Muscle of leg (tissue), 11 donors: ENCODE measurements around the gene HIF3A. TPM values are rescaled to one million over a fixed set of nuclear protein-coding genes. Genes with fewer than 3 reads are reported as not detected.

Experiments
- DNase-seq: peaks from one replicate; pipeline ENCODE4 v3.0.0; 2013
- H3K27ac ChIP-seq: one replicate; pipeline ENCODE4 v1.5.1; 2013; ENCODE audit warnings: mild to moderate bottlenecking, low read length, control low read depth
- H3K27me3 ChIP-seq: one replicate; pipeline ENCODE4 v1.6.1; 2013; ENCODE audit warnings: low read length; ENCODE audit not compliant: control insufficient read depth, insufficient read depth
- H3K36me3 ChIP-seq: one replicate; pipeline ENCODE4 v1.6.1; 2013; ENCODE audit warnings: low read length; ENCODE audit not compliant: control insufficient read depth, insufficient read depth
- H3K4me1 ChIP-seq: one replicate; pipeline ENCODE4 v1.6.1; 2013; ENCODE audit warnings: low read length; ENCODE audit not compliant: control insufficient read depth, insufficient read depth
- H3K4me3 ChIP-seq: one replicate; pipeline ENCODE4 v1.5.1; 2013; ENCODE audit warnings: low read length, control low read depth
- H3K9me3 ChIP-seq: replicated peaks from 2 replicates; pipeline ENCODE4 v1.6.1; 2013; ENCODE audit warnings: low read depth, low read length; ENCODE audit not compliant: control insufficient read depth
- WGBS: methylation state at CpG from one replicate; pipeline ENCODE4 v1.1.5; 2013; ENCODE audit warnings: missing lambda C conversion rate; ENCODE audit not compliant: insufficient coverage; 5-methylcytosine and 5-hydroxymethylcytosine counted together
- polyA plus RNA-seq, 8 donors: library from polyadenylated mRNA; unstranded; fragments of 120-200 nt; gene quantifications; one replicate each; pipeline versions ENCODE4 v1.2.1 to v1.2.3, GENCODE V29; 2013; ENCODE audit warnings: inconsistent platforms in 1 of 8, low replicate concordance in 1 of 8; ENCODE audit not compliant: insufficient read length in 8 of 8, insufficient read depth in 1 of 8
- total RNA-seq: library from RNA; stranded (reverse); fragments of 120-200 nt; gene quantifications from one replicate; pipeline ENCODE4 v1.2.4, GENCODE V29; 2013

HIF3A gene
- total and polyA plus RNA-seq, 9 donors = 93.6 to 312 (median 195) TPM

DNA sequence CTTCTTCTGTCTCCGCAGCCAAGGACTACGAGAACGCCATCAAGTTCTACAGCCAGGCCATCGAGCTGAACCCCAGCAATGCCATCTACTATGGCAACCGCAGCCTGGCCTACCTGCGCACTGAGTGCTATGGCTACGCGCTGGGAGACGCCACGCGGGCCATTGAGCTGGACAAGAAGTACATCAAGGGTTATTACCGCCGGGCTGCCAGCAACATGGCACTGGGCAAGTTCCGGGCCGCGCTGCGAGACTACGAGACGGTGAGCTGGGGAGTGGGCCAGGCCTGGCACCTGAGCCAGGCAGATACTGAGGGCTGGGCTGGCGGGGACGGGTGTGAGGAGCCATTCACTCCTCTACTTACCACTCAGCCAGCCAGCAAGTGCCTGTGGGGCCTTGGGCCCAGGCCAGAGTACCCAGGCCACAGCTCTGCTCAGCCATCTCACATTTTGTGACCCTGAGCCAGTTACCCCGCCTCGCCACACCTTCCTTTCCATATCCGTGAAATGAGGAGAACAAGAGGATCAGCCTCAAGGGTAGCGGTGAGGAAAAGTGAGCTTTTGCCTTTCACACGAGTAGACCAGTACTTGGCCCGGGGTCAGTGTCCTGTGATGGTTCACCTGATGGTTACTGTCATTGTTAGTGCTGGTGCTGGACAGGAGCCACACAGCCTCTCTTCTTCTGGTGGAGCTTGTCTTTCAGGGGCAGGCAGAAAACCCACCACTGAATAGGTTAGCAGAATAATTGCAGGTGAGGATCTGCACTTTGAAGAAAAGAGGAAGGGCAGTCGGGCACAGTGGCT is 57.1 kb downstream of the HIF3A start:
- Histone ChIP-seq H3K4me1 (peaks cover 42% of the 10 kb centered on the region), H3K36me3 (peaks cover 55% of the 10 kb centered on the region)
- 90% methylated on average over 21 of the region's 28 CpGs for WGBS

DNA sequence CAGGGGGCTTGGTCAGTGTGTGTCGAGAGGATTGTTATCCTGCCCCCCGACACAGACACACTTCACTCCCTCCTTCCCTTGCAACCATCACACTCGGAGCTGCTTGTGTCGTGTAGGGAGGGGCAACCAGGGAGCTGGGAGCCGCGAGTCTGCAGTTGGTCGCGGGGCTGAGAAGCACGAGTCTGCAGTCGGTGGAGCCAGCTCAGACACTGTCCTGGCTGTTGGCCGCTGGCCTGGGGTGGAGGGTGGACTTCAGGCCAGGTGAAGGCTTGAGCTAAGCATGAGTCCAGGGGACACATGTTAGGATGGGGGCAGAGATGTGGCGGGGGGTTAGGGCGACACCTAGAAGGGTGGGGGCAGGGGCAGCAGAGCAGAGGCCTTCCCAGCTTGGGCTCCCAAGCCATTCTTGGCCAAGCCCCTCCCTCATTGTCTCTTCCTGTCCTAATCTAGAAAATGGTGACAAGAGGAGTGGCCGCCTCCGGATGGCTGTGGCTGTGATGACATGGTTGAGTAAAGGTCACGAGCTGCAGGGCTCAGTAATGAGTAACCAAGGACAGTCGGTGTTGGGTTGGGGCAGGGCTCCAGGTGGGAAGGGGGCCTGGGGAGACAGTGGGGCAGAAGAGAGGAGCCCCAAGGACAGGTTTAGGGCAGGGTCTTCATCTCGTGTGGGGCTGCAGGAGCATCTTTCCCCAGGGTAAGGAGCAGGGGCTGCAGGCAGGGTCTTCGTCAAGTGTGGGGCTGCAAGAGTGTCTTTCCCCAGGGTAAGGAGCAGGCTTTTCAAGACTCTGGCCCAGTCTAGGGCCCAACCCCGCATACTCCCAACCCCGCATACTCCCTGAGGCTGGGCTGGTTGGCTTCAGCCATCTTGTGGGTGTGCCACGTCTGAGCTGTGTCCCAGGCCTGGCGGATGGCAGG is 58.6 kb downstream of the HIF3A start:
- no peak overlapping the region for H3K4me3 ChIP-seq
- DNase-seq = no peak
- H3K9me3 ChIP-seq = no peaks in the 10 kb centered on the region
- H3K27me3 ChIP-seq = no peaks in the 10 kb centered on the region
- H3K27ac ChIP-seq = no peak overlapping the region
- H3K4me1 ChIP-seq = peaks cover 27% of the 10 kb centered on the region
- 73% methylated on average over 12 of the region's 23 CpGs for WGBS
- peaks cover 52% of the 10 kb centered on the region for H3K36me3 ChIP-seq

More for the DNA sequence above, 57.1 kb downstream of the HIF3A start:
- Histone ChIP-seq H3K4me3 (no peak overlapping the region), H3K9me3 (no peaks in the 10 kb centered on the region), H3K27ac (no peak overlapping the region), H3K27me3 (no peaks in the 10 kb centered on the region)
- DNase-seq = no peak

DNA sequence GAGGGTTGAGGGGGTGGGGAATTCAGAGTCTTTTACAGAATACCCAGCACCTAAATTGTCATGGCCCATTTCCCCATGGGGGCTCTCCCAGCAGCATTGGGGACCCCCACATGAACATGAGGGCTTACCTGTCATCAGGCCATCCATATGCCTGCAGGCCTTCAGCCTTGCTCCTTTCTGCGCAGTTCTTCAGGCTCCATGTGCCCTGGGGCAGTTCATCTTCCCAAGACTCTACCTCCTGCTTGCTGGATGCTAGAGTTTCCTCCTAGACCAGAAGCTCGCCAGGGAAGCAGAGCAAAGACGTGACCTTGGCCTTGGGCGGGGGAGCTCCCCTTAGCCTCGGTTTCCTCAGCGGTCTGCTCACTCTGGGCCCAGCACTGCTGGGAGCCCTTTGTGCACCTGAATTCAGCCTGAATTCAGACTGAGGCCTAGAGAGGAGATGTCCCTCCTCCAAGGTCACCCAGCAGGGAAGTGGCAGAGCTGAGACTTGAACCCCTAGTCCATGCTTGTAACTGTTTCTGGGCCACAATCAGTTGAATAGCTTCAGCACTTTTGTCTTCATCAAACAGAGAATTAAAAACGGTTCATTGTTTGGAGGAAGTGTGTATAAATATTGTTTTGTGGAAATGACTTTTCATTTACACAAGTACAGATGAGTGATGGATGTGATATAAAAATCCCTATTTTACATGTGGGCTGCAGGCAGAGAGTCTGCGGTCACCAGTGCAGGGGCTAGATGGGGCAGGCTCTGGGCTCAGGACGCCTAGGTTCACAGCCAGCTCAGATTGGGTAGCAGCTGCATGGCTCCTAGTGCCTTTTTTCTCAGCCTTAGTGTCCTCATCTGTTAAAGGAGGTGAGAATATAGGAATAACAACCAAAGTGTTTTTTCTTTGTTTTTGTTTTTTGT is 59.6 kb downstream of the HIF3A start:
- peaks cover 18% of the 10 kb centered on the region for H3K4me1 ChIP-seq
- DNase-seq = no peak
- no peaks in the 10 kb centered on the region for H3K9me3 ChIP-seq
- H3K4me3 ChIP-seq = no peak overlapping the region
- no peak overlapping the region for H3K27ac ChIP-seq
- H3K36me3 ChIP-seq = peaks cover 54% of the 10 kb centered on the region
- WGBS = 94% methylated on average over 7 of the region's 9 CpGs
- no peaks in the 10 kb centered on the region for H3K27me3 ChIP-seq

DNA sequence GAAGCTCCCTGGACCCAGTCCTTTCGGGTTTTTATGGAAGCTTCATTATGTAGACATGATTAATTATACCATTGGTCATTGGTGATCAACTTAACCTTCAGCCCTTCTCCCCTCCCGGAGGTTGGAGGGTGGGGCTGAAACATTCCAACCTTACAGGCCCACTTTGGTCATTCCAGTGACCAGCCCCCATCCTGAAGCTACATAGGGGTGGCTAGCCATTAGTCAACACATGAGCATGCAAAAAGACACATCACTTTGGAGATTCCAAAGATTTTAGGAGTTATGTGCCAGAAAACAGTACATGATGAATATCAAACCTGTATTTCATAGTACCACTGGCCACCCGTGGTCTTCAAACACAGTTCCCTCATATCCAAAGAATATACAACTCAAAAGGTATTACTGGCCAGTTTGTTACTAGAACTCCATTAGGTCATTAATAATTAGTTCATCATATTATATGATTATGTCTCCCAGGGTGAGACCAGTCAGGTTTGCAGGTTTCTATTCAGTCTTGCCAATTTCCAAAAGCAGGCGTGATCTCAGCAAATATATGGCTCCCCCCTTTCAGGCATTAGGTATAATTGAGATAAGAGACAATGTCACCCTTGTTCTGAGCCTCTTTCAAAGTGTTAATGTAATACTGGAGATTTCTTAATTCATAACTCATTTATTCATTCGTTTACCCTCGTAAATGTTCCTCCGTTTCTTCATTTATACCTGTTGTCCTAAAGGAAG is 61.2 kb downstream of the HIF3A start:
- no CpG with 5 or more reads among the region's 7 CpGs for WGBS
- H3K4me3 ChIP-seq = no peak overlapping the region
- no peaks in the 10 kb centered on the region for H3K9me3 ChIP-seq
- peaks cover 49% of the 10 kb centered on the region for H3K36me3 ChIP-seq
- no peaks in the 10 kb centered on the region for H3K27me3 ChIP-seq
- H3K27ac ChIP-seq = no peak overlapping the region
- peaks cover 6% of the 10 kb centered on the region for H3K4me1 ChIP-seq
- DNase-seq = no peak

DNA sequence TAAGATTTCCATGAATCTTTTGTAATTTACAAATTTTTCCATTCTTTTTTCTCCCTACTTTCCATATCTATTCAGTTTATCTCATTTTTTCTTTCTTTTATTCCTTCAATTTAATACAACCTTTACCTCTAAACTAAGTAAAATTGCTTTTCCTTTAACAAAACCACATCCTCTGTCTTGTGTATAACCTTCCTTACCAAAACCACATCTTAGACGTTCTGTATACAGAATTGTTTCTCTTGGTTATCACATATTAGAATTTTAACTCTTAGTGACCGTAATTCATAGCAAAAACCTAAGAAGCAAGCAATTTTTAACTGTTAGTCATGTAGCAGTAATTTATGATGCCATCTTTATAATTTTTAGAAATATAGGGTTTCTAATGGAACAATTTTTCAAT is 65.1 kb downstream of the HIF3A start:
- WGBS = no CpG with 5 or more reads among the region's 2 CpGs
- H3K27me3 ChIP-seq = no peaks in the 10 kb centered on the region
- H3K36me3 ChIP-seq = peaks cover 38% of the 10 kb centered on the region
- no peaks in the 10 kb centered on the region for H3K9me3 ChIP-seq
- no peak overlapping the region for H3K27ac ChIP-seq
- DNase-seq = no peak
- peaks cover 10% of the 10 kb centered on the region for H3K4me1 ChIP-seq
- no peak overlapping the region for H3K4me3 ChIP-seq

DNA sequence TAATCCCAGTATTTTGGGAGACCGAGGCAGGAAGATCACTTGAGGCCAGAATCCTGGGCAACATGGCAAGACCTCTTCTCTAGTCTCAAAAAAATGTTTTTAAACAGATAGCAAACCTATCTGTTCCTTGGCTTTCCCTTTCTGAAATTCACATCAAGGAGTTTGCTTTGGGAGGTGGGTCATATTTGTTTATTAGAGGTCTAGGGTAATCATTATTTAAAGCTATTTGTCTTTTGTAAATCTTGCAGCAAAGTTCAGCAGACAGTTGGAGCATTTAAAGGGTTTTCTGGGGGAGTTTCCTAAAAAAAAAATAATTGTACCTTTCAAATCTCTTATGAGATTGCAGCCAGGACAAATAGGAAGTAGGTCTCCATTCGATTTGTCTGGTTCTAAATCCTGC is 67.5 kb downstream of the HIF3A start:
- Histone ChIP-seq H3K27me3 (no peaks in the 10 kb centered on the region), H3K27ac (no peak overlapping the region), H3K4me3 (no peak overlapping the region), H3K36me3 (peaks cover 29% of the 10 kb centered on the region), H3K4me1 (peaks cover 19% of the 10 kb centered on the region), H3K9me3 (no peaks in the 10 kb centered on the region)
- WGBS = 100% methylated on average over 1 of the region's 2 CpGs
- no peak for DNase-seq

DNA sequence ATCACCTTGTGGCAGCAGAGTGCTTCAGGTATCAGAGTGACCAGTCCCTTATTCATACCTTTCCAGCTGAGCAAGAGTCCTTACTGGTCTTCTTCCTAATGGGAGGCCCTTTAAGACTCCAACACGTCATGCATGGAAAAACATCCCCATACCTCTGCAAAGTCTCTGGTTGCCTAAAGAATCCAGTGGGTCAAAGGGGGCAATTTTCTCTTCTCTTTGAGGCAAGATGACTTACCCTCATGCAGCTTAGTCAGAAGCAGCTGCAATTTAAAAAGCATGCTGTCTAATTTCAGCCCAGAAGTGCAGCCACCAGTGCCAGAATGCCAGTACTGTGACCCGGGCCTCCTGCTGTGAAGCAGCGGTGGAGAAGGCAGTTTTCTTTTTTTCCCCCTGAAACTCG is 68.7 kb downstream of the HIF3A start:
- H3K4me3 ChIP-seq = no peak overlapping the region
- H3K27me3 ChIP-seq = no peaks in the 10 kb centered on the region
- 81% methylated on average over 3 of the region's 4 CpGs for WGBS
- no peak overlapping the region for H3K27ac ChIP-seq
- no peak for DNase-seq
- no peaks in the 10 kb centered on the region for H3K9me3 ChIP-seq
- peaks cover 19% of the 10 kb centered on the region for H3K4me1 ChIP-seq
- H3K36me3 ChIP-seq = peaks cover 32% of the 10 kb centered on the region

DNA sequence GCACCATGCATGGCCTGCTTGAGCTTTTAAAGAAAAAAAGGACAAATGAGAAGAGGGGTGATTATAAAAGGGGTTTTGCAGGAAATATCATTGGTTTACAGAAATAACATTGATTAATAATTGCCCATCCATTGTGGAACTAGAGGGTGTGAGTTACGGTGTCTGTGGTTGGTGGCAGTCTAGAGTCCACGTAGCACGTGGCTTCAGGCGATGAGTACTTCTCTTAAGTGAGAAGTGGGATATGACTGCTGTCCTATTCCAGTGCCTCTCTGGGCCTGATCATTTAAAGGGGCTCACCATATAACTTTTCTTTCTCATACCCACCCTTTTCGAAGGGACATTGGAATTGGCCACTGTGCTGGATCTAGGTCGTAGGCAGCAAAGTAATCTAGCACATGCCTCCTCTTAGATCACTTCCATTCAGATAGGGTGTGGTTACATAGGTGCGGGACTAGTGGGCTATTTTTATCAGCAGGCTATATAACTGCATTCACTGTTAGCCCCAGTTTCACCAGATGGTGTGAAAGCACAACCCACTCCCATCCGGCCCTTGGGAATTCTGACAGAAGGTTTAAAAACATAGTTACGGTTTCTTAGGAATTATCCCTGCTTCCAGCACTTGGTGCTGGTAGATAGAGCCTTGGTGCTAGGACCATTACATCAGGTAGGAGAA is 69.9 kb downstream of the HIF3A start:
- H3K27ac ChIP-seq = no peak overlapping the region
- H3K4me1 ChIP-seq = peaks cover 25% of the 10 kb centered on the region
- H3K9me3 ChIP-seq = no peaks in the 10 kb centered on the region

DNA sequence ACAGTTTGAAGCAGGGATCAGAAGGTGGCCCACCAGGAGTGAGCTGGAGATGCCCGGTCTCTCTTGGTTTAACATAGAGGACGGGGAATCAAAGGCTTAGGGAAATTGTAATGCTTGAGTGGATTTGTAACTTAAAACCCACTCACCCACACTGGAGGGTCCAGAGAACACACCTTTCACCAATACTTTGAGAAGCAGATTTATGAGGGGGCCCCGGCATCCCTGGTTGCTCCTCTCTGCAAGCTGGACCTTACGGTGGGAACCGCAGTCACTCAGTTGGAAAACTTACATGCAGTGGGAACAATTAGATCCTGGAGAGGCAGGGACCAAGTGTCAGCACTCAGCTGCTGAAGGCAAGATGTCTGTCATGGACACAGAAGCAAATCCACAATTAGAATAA is 70.6 kb downstream of the HIF3A start:
- 71% methylated on average over 3 of the region's 5 CpGs for WGBS
- no peak overlapping the region for H3K27ac ChIP-seq
- H3K9me3 ChIP-seq = no peaks in the 10 kb centered on the region
- H3K36me3 ChIP-seq = peaks cover 36% of the 10 kb centered on the region
- no peak overlapping the region for H3K4me3 ChIP-seq
- DNase-seq = no peak
- H3K27me3 ChIP-seq = no peaks in the 10 kb centered on the region
- H3K4me1 ChIP-seq = peaks cover 31% of the 10 kb centered on the region

More for the DNA sequence above, 69.9 kb downstream of the HIF3A start:
- H3K4me3 ChIP-seq = no peak overlapping the region
- H3K27me3 ChIP-seq = no peaks in the 10 kb centered on the region
- no peak for DNase-seq
- 89% methylated on average over 3 of the region's 9 CpGs for WGBS
- H3K36me3 ChIP-seq = peaks cover 36% of the 10 kb centered on the region
